ENCODE data around the gene RNF130.

DNA sequence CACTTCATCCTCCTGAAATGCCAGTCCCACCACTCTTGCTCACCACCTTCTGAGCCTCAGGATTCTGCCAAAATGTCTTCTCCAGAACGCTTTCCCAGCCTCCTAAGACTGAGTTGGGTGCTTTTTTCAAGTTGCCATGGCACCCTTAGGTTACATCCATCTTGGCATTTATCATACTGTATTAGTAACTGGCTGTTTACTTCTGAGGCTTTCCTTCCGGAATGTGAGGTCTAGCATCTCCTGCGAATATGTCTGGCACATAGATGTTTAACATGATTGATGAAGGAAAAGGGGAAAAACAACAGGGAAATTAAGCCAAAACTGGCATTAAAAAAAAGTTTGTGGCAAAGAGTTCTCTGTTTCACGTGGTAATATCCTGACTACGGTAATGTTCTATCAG is 24.9 kb downstream of the RNF130 start:
- TF ChIP-seq, protein P1, sequence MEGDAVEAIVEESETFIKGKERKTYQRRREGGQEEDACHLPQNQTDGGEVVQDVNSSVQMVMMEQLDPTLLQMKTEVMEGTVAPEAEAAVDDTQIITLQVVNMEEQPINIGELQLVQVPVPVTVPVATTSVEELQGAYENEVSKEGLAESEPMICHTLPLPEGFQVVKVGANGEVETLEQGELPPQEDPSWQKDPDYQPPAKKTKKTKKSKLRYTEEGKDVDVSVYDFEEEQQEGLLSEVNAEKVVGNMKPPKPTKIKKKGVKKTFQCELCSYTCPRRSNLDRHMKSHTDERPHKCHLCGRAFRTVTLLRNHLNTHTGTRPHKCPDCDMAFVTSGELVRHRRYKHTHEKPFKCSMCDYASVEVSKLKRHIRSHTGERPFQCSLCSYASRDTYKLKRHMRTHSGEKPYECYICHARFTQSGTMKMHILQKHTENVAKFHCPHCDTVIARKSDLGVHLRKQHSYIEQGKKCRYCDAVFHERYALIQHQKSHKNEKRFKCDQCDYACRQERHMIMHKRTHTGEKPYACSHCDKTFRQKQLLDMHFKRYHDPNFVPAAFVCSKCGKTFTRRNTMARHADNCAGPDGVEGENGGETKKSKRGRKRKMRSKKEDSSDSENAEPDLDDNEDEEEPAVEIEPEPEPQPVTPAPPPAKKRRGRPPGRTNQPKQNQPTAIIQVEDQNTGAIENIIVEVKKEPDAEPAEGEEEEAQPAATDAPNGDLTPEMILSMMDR (IDR thresholded peaks at IDR 0.05) = no peak
- no peak for TF ChIP-seq POLR2A (IDR thresholded peaks at IDR 0.05)

Data from lower leg skin (tissue), 3 donors.